HepG2 (cell line): ENCODE data around the gene HES2. TPM values are rescaled to one million over a fixed set of nuclear protein-coding genes. Genes with fewer than 3 reads are reported as not detected.

Source experiments
- CREB1 ChIP-seq, 2 experiments: fragments of 450-650 bp in 1 of 2; IDR thresholded peaks; 2 replicates each; pipeline ENCODE4 v1.6.1; 2016 to 2017; ENCODE audit warnings: control low read depth in 1 of 2, mild to moderate bottlenecking in 1 of 2, missing compliant biosample characterization in 1 of 2, missing genetic modification characterization in 1 of 2
- HOXA5 ChIP-seq: sonication (generic); formaldehyde crosslinking; IDR thresholded peaks from 2 replicates; pipeline ENCODE4 v1.4.0; 2020; ENCODE audit warnings: missing genetic modification reagents
- IRX3 ChIP-seq: sonication (generic); formaldehyde crosslinking; IDR thresholded peaks from 2 replicates; pipeline ENCODE4 v1.8.1; 2023; ENCODE audit warnings: mild to moderate bottlenecking, low read depth, missing genetic modification reagents, borderline replicate concordance
- MAFG ChIP-seq: sonication (generic); formaldehyde crosslinking; IDR thresholded peaks from 2 replicates; pipeline ENCODE4 v1.5.1; 2020; ENCODE audit warnings: mild to moderate bottlenecking, missing genetic modification reagents
- NCOA1 ChIP-seq: sonication (generic); formaldehyde crosslinking; IDR thresholded peaks from 2 replicates; pipeline ENCODE4 v1.9.0; 2021; ENCODE audit warnings: missing genetic modification reagents
- SP140L ChIP-seq: sonication (generic); formaldehyde crosslinking; IDR thresholded peaks from 2 replicates; pipeline ENCODE4 v1.4.0; 2020; ENCODE audit warnings: missing genetic modification reagents, borderline replicate concordance
- TGIF2 ChIP-seq: IDR thresholded peaks from 2 replicates; pipeline ENCODE4 v1.6.1; 2016; ENCODE audit warnings: control low read depth, missing compliant biosample characterization
- ZFP1 ChIP-seq: IDR thresholded peaks from 2 replicates; pipeline ENCODE4 v1.6.1; 2016
- ZHX1 ChIP-seq: sonication (generic); formaldehyde crosslinking; IDR thresholded peaks from 2 replicates; pipeline ENCODE4 v1.8.1; 2022; ENCODE audit warnings: low read depth, mild to moderate bottlenecking, missing genetic modification reagents
- ZMAT3 ChIP-seq: sonication (generic); formaldehyde crosslinking; conservative IDR thresholded peaks from 2 replicates; pipeline ENCODE4 v1.7.0; 2021; ENCODE audit warnings: missing genetic modification reagents
- ZNF503 ChIP-seq: sonication (generic); formaldehyde crosslinking; IDR thresholded peaks from 2 replicates; pipeline ENCODE4 v1.4.0; 2020; ENCODE audit warnings: missing genetic modification reagents
- ZNF530 ChIP-seq: sonication (generic); formaldehyde crosslinking; IDR thresholded peaks from 2 replicates; pipeline ENCODE4 v1.5.0; 2020; ENCODE audit warnings: low read depth, mild to moderate bottlenecking, missing genetic modification reagents
- ZNF567 ChIP-seq: sonication (generic); formaldehyde crosslinking; IDR thresholded peaks from 2 replicates; pipeline ENCODE4 v1.8.1; 2023; ENCODE audit warnings: mild to moderate bottlenecking, missing genetic modification reagents, borderline replicate concordance
- ZNF580 ChIP-seq: IDR thresholded peaks from 2 replicates; pipeline ENCODE4 v1.6.1; 2016; ENCODE audit warnings: low read depth, borderline replicate concordance
- ZNF7 ChIP-seq: IDR thresholded peaks from 2 replicates; pipeline ENCODE4 v1.6.1; 2016; ENCODE audit warnings: missing biosample characterization, missing genetic modification reagents
- ZNF775 ChIP-seq: sonication (generic); formaldehyde crosslinking; IDR thresholded peaks from 2 replicates; pipeline ENCODE4 v1.4.0; 2020; ENCODE audit warnings: missing genetic modification reagents, mild to moderate bottlenecking, moderate library complexity, borderline replicate concordance
- polyA plus RNA-seq, 8 experiments: library from polyadenylated mRNA; depleted of rRNA in 3 of 8; stranded (reverse) in 7 of 8; unstranded in 1 of 8; fragments of >200 nt; fragmentation: Illumina TruSeq in 4 of 8; extraction: Trizol in 4 of 8; gene quantifications; 2 replicates each; pipeline versions ENCODE4 v1.2.1 to v1.2.3, GENCODE V29; 2011 to 2016; ENCODE audit warnings: low read depth in 4 of 8, missing spikeins in 1 of 8, mixed read lengths in 1 of 8; ENCODE audit not compliant: insufficient read depth in 1 of 8
- total RNA-seq, 5 experiments: library from RNA; depleted of rRNA; stranded (reverse); fragments of >200 nt; fragmentation: Illumina TruSeq; extraction: Trizol; gene quantifications; 2 replicates each; pipeline ENCODE4 v1.2.3, GENCODE V29; 2016; ENCODE audit warnings: low read depth in 1 of 5
- TF ChIP-seq, protein P1 (sequence below): sonication (generic); formaldehyde crosslinking; IDR thresholded peaks from 2 replicates; pipeline ENCODE4 v1.4.0; 2020; ENCODE audit warnings: missing genetic modification reagents, borderline replicate concordance

HES2 gene
- total and polyA plus RNA-seq, 2 of the 13 experiments (the other 11 are each of a cell fraction or from before 2014, with no cell fraction given) = 0.11 to 0.17 TPM

DNA sequence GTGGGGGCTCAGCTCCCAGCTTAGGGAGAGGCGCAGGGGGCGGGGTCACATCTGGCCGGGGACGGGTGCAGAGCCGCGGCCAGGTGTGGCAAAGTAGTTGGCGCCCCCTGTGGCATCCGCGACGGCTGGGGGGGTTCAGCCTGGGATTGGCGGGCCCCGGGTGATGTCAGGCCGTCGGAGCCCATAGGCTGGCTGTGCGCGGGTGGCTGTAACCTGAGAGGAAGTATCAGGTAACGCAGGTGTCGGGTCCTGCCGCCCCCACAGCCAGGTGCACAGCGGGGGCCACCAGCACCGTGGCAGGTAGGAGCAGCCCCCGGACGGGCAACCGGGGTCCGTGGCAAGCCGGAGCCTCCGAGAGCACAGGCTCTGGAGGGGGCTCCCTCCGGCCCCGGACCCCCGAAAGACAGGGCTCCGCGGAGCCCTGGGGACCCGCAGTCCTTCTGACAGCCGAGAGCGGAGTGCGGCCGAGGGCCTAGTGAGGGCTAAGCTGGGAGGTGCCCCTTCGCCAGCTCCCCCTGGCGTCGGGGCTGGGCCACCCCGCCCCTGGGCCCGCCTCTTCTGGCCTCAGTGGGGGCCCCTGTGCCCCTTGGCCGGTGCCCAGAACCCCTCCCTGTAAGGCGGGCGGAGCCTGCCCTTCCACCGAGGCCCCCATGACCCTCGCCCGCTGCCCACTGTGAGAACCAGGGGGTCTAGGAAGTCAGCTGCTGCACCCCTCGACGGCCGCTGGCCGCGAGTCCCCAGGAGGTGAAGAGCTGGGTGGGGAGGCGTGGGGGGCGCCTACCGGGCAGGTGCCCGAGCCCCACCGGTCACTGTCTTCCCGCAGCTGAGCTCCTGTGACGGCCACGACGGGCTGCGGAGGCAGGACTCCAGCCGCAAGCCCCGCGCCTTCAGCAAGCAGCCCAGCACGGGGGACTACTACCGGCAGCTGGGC lies 28.4 kb upstream of the HES2 start (continued):
- TF ChIP-seq ZNF503 (CRISPR knock-in tag) (peak; percentile 69; the same call in 1 of the 2 replicates), IRX3 (no peak), MAFG (no peak), CREB1 (IDR thresholded peaks at IDR 0.05) (no peak), CREB1 (CRISPR knock-in tag; IDR thresholded peaks at IDR 0.05) (no peak), NCOA1 (CRISPR knock-in tag) (peak; percentile 95), ZHX1 (CRISPR knock-in tag) (no peak), ZNF567 (CRISPR knock-in tag) (no peak), TGIF2 (CRISPR knock-in tag) (no peak), ZFP1 (CRISPR knock-in tag) (peak; percentile 24; the same call in 1 of the 2 replicates), ZNF530 (CRISPR knock-in tag) (no peak), ZMAT3 (CRISPR knock-in tag) (0 out of 2 replicates have a peak, but pooled peaks have one; percentile 6), ZNF7 (CRISPR knock-in tag) (no peak), HOXA5 (CRISPR knock-in tag) (peak; percentile 19; the same call in 1 of the 2 replicates), SP140L (no peak), ZNF775 (CRISPR knock-in tag) (no peak), ZNF580 (CRISPR knock-in tag) (no peak)
- TF ChIP-seq, protein P1, sequence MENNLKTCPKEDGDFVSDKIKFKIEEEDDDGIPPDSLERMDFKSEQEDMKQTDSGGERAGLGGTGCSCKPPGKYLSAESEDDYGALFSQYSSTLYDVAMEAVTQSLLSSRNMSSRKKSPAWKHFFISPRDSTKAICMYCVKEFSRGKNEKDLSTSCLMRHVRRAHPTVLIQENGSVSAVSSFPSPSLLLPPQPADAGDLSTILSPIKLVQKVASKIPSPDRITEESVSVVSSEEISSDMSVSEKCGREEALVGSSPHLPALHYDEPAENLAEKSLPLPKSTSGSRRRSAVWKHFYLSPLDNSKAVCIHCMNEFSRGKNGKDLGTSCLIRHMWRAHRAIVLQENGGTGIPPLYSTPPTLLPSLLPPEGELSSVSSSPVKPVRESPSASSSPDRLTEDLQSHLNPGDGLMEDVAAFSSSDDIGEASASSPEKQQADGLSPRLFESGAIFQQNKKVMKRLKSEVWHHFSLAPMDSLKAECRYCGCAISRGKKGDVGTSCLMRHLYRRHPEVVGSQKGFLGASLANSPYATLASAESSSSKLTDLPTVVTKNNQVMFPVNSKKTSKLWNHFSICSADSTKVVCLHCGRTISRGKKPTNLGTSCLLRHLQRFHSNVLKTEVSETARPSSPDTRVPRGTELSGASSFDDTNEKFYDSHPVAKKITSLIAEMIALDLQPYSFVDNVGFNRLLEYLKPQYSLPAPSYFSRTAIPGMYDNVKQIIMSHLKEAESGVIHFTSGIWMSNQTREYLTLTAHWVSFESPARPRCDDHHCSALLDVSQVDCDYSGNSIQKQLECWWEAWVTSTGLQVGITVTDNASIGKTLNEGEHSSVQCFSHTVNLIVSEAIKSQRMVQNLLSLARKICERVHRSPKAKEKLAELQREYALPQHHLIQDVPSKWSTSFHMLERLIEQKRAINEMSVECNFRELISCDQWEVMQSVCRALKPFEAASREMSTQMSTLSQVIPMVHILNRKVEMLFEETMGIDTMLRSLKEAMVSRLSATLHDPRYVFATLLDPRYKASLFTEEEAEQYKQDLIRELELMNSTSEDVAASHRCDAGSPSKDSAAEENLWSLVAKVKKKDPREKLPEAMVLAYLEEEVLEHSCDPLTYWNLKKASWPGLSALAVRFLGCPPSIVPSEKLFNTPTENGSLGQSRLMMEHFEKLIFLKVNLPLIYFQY (CRISPR knock-in tag) = no peak
